Gastrocnemius medialis (tissue), 4 donors: ENCODE data around the gene NSF.

ENCODE experiments used
- CTCF ChIP-seq, 5 experiments: fragments of 450-650 bp in 3 of 5; fragments of 200-600 bp in 2 of 5; sonication (generic) in 2 of 5; IDR thresholded peaks in 4 of 5; conservative IDR thresholded peaks in 1 of 5; 1 replicate in 4 of 5; 2 replicates in 1 of 5; pipeline ENCODE4 v1.5.1; 2016 to 2019; ENCODE audit warnings: antibody characterized with exemption in 5 of 5, mild to moderate bottlenecking in 3 of 5, moderate library complexity in 3 of 5
- POLR2A ChIP-seq, 2 donors: fragments of 450-650 bp; IDR thresholded peaks; one replicate each; pipeline ENCODE4 v1.6.1; 2017; ENCODE audit warnings: antibody characterized with exemption in 2 of 2, mild to moderate bottlenecking in 2 of 2, moderate library complexity in 2 of 2

DNA sequence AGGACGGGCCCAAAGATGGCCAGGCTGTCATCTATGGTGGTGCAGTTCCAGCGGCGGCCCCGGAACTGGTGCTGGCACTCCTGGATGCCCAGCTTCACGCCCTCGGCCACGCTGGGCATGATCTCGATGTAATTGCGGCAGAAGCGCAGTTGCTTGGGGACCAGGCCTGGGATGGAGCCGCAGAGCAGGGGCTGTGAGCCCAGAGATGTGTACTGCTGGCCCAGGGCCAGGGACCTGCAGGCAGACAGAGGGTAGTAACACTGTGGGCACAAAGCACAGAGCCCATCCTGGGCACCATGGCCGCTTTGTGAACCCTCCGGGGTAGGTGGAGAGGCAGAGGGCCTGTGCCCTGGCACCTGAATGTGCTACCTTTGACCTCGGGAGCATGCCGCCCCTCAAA, 183.2 kb downstream of the NSF start:
- TF ChIP-seq CTCF (IDR thresholded peaks at IDR 0.05 in 4 of 5, conservative IDR thresholded peaks at IDR 0.05 in 1 of 5) = no peak
- no peak for TF ChIP-seq POLR2A (IDR thresholded peaks at IDR 0.05)
